Right lung (tissue), 5 donors: ENCODE data around the gene ILKAP. TPM values are rescaled to one million over a fixed set of nuclear protein-coding genes. Genes with fewer than 3 reads are reported as not detected.

Experiments used
- DNase-seq, 2 donors: peaks; one replicate each; pipeline ENCODE4 v3.0.0-alpha.2; 2013
- polyA plus RNA-seq, 5 donors: library from polyadenylated mRNA; unstranded; fragments of 120-200 nt; gene quantifications; one replicate each; pipeline versions ENCODE4 v1.2.1 to v1.2.3, GENCODE V29; 2013; ENCODE audit warnings: inconsistent platforms in 1 of 5, low replicate concordance in 1 of 5; ENCODE audit not compliant: insufficient read length in 5 of 5, insufficient read depth in 1 of 5

Gene ILKAP
- polyA plus RNA-seq, 5 donors = 42.7 to 52.6 (median 48.6) TPM

GRCh38 chr2:238155051-238155760 is 48.3 kb downstream of the ILKAP start:
- no peak for DNase-seq

DNA sequence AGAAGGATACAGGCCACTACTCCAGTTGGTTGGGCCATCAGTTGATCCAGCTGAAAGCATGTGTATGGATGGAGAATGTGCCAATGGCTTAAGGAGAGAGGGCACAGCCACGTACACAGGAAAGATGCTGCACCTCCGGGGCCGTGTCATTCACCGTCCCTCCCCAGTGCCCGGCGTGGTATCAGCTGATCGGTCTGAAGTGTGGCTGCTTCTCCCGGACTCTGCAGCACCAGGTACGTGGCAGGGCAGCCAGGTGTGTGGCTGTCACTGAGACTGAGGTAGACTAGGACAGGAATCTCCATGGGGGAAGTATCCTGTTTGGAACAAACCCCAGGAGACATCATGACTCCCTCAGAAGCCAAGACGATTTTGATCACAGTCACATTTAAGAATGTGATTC is 48.9 kb downstream of the ILKAP start:
- DNase-seq = no peak

DNA sequence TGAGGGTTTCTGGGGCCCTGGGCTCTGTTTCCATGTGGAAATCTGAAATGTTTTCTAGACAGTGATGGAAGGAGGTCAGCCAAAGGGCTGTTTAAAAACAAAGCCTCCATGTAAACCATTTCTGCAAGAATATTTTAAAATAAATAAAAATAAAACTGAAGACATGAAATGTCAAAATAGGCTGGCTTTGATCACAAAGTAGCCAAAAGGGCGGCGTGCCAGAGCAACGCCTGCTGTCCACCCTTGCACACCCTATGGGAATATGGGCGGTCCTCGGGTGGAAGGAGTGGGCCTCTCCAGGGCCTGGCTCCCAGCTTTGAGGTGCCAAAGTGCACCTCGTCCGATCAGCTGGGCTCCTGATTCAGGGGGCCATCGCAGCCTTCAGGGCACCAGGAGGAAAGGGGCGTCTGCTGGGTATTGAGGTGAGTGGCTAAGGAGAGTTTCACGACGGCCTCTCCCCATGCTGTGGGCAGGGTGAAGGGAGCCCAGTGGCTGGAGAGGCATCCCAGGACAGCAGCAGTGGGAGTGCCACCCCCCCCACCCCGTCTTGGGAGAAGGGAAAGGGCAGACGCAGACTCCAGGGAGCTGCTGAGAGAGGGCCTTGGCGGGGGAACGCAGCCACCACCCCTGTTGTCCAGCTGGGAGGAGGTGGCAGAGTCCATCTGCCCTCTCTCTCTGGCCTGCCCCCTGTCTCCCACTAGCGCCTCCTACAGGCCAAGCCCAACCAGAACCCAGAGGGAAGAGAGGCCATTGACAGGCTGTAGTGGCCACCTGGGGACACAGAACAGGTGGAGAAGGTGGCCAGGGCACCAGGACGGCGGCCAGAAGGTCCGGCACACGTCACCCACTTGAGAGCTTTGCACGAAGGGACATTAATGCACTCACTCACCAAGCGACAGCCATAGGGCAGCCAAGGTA is 50.5 kb downstream of the ILKAP start:
- peak in 1 of 2 donors; percentile 31 for DNase-seq

DNA sequence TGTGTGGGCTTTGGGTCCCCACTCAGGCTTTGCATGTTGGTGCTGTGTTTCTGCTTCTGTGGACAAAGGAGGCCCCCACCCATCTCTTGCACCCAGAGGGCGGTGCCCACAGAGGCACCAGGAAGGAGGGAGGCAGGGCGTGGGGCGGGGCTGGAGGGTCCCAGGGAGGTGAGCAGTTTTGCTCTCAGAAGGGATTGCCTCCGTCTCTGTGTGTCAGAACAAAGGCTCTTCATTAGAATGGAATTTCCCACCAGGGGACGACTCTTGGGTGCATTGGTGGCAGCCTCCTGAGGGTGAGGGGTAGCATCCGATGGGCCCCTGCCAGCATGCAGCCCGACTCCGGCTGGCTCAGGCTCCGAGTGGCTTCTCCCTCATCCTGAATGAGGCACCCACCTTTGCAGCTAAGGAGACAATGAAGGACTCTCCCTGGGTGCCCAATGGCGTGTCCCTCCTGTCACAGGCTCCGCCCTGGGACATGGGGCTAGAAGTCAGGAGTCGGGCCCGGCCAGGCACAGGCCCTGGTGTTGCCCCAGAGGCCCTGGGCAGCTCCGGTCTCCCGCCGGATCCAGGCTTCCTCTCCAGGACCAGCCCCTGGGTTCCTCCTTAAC is 51.8 kb downstream of the ILKAP start:
- DNase-seq = no peak

- no peak for DNase-seq
Measured at GRCh38 chr2:238151205-238151604, 52.3 kb downstream of the ILKAP start.

- no peak for DNase-seq
Measured at GRCh38 chr2:238150686-238151085, 52.8 kb downstream of the ILKAP start.

GRCh38 chr2:238149841-238150572 is 53.5 kb downstream of the ILKAP start:
- no peak for DNase-seq

DNA sequence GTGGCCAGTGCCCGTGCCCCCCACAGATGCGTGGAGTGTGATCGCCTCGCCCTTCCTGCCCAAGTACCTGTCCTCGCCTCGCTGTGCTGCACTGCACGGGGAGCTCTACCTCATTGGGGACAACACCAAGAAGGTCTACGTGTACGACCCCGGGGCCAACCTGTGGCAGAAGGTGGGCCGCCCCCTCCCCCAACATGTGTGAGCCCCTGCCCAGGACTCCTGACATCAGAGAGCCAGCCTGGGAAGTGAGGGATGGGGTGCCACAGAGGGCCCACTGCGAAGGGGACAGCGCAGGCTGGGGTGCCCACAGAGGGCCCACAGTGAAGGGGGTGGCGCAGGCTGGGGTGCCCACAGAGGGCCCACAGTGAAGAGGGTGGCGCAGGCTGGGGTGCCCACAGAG is 54.5 kb downstream of the ILKAP start:
- DNase-seq = no peak

- DNase-seq = no peak
Measured at GRCh38 chr2:238146884-238147544, 56.5 kb downstream of the ILKAP start.

DNA sequence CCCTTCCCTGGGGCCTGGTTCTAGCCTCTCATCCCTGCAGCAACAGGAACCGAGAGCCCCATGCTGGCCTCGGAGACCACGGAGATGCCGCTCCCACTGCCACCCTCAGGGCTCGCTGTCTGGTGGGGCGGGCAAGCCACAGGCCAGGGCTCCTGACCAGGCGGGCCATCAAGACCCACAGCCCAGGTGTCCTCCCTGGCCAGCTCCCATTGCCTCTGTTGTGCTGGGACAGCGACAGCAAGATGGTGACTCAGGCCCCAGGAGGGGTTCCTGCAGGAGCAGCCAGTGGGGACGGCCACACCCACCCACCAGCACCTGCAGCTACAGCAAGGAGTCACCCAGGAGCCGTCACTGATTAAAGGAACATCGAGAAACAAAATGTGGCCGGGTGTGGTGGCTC is 57.6 kb downstream of the ILKAP start:
- DNase-seq = no peak

GRCh38 chr2:238145046-238145445 is 58.4 kb downstream of the ILKAP start:
- DNase-seq = no peak

GRCh38 chr2:238144262-238144661 is 59.2 kb downstream of the ILKAP start:
- DNase-seq = no peak

- DNase-seq = no peak
Measured at GRCh38 chr2:238143239-238143951, 60.1 kb downstream of the ILKAP start.

GRCh38 chr2:238142382-238143205 is 60.9 kb downstream of the ILKAP start:
- no peak for DNase-seq

- peak; percentile 45 to 46 for DNase-seq
Measured at GRCh38 chr2:238141541-238142318, 61.8 kb downstream of the ILKAP start.

GRCh38 chr2:238140721-238141540 is 62.6 kb downstream of the ILKAP start:
- DNase-seq = no peak

DNA sequence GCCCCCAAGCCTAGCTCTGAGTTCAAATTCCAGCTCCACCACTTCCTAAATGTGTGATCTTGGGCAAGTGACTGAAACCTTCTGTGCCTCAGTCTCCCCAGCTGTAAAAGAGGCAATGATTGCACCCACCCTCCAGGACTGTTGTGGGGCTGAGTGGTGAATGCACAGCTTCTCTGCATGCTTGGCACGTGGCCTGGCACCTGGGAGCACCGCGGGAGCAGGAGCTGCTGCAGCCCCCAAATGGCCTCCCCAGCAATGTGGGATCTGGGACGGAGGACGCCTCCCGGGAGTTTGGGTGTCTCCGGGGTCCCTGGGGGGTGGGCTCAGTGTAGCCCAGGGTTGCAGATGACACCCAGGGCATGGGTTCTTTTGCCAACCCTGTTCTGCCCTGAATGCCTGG is 63.5 kb downstream of the ILKAP start:
- DNase-seq = no peak
